Measurements from ENCODE around the gene ERI2. TPM values are rescaled to one million over a fixed set of nuclear protein-coding genes. Genes with fewer than 3 reads are reported as not detected.
A peak's percentile ranks its signal among the peaks of the same experiment; 100 is the strongest.

Gene ERI2
- total and polyA plus RNA-seq, 2 of the 13 experiments (the other 11 are each of a cell fraction or from before 2014, with no cell fraction given), result 17.4 to 41.3 TPM

- TF ChIP-seq TFDP1 (CRISPR knock-in tag; IDR thresholded peaks at IDR 0.05; ENCODE audit: borderline replicate concordance), result no peak
- no peak for TF ChIP-seq TEAD2 (CRISPR knock-in tag; IDR thresholded peaks at IDR 0.05)
- TF ChIP-seq ZNF354B (CRISPR knock-in tag; IDR thresholded peaks at IDR 0.05), result no peak
- TF ChIP-seq IKZF4 (CRISPR knock-in tag; IDR thresholded peaks at IDR 0.05; ENCODE audit: borderline replicate concordance, low read depth, not compliant biosample characterization), result no peak
- TF ChIP-seq TEF (CRISPR knock-in tag; IDR thresholded peaks at IDR 0.05), result no peak
- 0 out of 2 replicates have a peak, but pooled peaks have one; percentile 11 for TF ChIP-seq THRA (CRISPR knock-in tag; IDR thresholded peaks at IDR 0.05; ENCODE audit: borderline replicate concordance)
- no peak for TF ChIP-seq ZNF383 (CRISPR knock-in tag; IDR thresholded peaks at IDR 0.05; ENCODE audit: borderline replicate concordance)
- TF ChIP-seq DR1 (CRISPR knock-in tag; IDR thresholded peaks at IDR 0.05), result no peak
- TF ChIP-seq KDM4B (CRISPR knock-in tag; IDR thresholded peaks at IDR 0.05), result peak; percentile 9; the same call in 1 of the 2 replicates
- TF ChIP-seq GFI1 (CRISPR knock-in tag; IDR thresholded peaks at IDR 0.05; ENCODE audit: borderline replicate concordance), result no peak
- peak in 1 of 2 experiments; percentile 50; a peak in 1 of 4 replicates for TF ChIP-seq POLR2A (IDR thresholded peaks at IDR 0.05; ENCODE audit: insufficient read depth in 1 of 2, low read depth in 2 of 2, low read length in 2 of 2)
- no peak for TF ChIP-seq ZFY (CRISPR knock-in tag; IDR thresholded peaks at IDR 0.05)
- peak; percentile 37; the same call in 1 of the 2 replicates for TF ChIP-seq PHF8 (CRISPR knock-in tag; IDR thresholded peaks at IDR 0.05)
- TF ChIP-seq ZNF800 (CRISPR knock-in tag; IDR thresholded peaks at IDR 0.05), result no peak
- no peak for TF ChIP-seq ZNF83 (CRISPR knock-in tag; IDR thresholded peaks at IDR 0.05; ENCODE audit: borderline replicate concordance)
- TF ChIP-seq BRD4 (CRISPR knock-in tag; IDR thresholded peaks at IDR 0.05), result no peak
Measured at GRCh38 chr16:20763461-20764232, 42.6 kb downstream of the ERI2 start, which contains the start of gene ACSM3 (continued).

All from HepG2 (cell line).